ENCODE measurements around the gene PDE4D. TPM values are rescaled to one million over a fixed set of nuclear protein-coding genes. Genes with fewer than 3 reads are reported as not detected.

Gene PDE4D
- total RNA-seq, 1 experiment from 2014 or later = 2.4 TPM

- no TSS peak for BruUV-seq (replicated peaks)
- in situ Hi-C loops (cut with HindIII; ENCODE audit: low pct_unique_long_range_greater_than_20kb, low sequenced_read_pairs) (no loop called here), intact Hi-C loops (cut with micrococcal nuclease; ENCODE audit: unreplicated experiment) (no loop called here)
- H3K4me3 ChIP-seq (ENCODE audit: low read depth in 2 of 2, low read length in 2 of 2) = no peak overlapping the region
- no peaks in the 10 kb centered on the region for H3K4me1 ChIP-seq (ENCODE audit: control insufficient read depth, insufficient read depth, low read length)
- ChIA-PET POLR2A (no interaction called here), CTCF (no interaction called here)
- no peak for TF ChIP-seq SIN3A (IDR thresholded peaks at IDR 0.05; ENCODE audit: borderline replicate concordance, insufficient read depth, low read depth, low read length)
- no peak for TF ChIP-seq CTCF (IDR thresholded peaks at IDR 0.05)
- no peak for TF ChIP-seq REST (IDR thresholded peaks at IDR 0.05; ENCODE audit: insufficient read depth in 1 of 2, low read depth in 2 of 2, low read length in 1 of 2)
- no peak for TF ChIP-seq POLR2AphosphoS5 (IDR thresholded peaks at IDR 0.05; ENCODE audit: low read depth, low read length)
- no peak for TF ChIP-seq TCF7L2 (IDR thresholded peaks at IDR 0.05; ENCODE audit: low read depth, low read length)
- H3K27ac ChIP-seq (ENCODE audit: low read length) = no peak overlapping the region
- H3K27me3 ChIP-seq (ENCODE audit: control insufficient read depth, insufficient read depth, low read length) = no peaks in the 10 kb centered on the region; the same call in 1 of the 2 replicates
- no peaks in the 10 kb centered on the region for H3K36me3 ChIP-seq (ENCODE audit: control insufficient read depth, insufficient read depth, low read length)
- no peaks in the 10 kb centered on the region for H3K9me3 ChIP-seq (ENCODE audit: control insufficient read depth, insufficient read depth, low read depth, low read length)
- DNase-seq (ENCODE audit: low read depth, low spot score) (no peak), ATAC-seq (no peak)
These were observed 795.8 kb downstream of the PDE4D start for GRCh38 chr5:59097712-59098111.

GRCh38 chr5:59097116-59097515, 796.4 kb downstream of the PDE4D start:
- no peaks in the 10 kb centered on the region; the same call in 1 of the 2 replicates for H3K27me3 ChIP-seq (ENCODE audit: control insufficient read depth, insufficient read depth, low read length)
- no peaks in the 10 kb centered on the region for H3K36me3 ChIP-seq (ENCODE audit: control insufficient read depth, insufficient read depth, low read length)
- no peak overlapping the region for H3K4me3 ChIP-seq (ENCODE audit: low read depth in 2 of 2, low read length in 2 of 2)
- H3K9me3 ChIP-seq (ENCODE audit: control insufficient read depth, insufficient read depth, low read depth, low read length) = no peaks in the 10 kb centered on the region
- CTCF ChIA-PET = no interaction called here
- H3K4me1 ChIP-seq (ENCODE audit: control insufficient read depth, insufficient read depth, low read length) = no peaks in the 10 kb centered on the region
- no peak for ATAC-seq
- in situ Hi-C loops (cut with HindIII; ENCODE audit: low pct_unique_long_range_greater_than_20kb, low sequenced_read_pairs) (no loop called here), intact Hi-C loops (cut with micrococcal nuclease; ENCODE audit: unreplicated experiment) (no loop called here)
- BruUV-seq (replicated peaks) = no TSS peak
- POLR2A ChIA-PET = no interaction called here
- no peak for TF ChIP-seq POLR2AphosphoS5 (IDR thresholded peaks at IDR 0.05; ENCODE audit: low read depth, low read length)
- no peak for TF ChIP-seq CTCF (IDR thresholded peaks at IDR 0.05)
- TF ChIP-seq SIN3A (IDR thresholded peaks at IDR 0.05; ENCODE audit: borderline replicate concordance, insufficient read depth, low read depth, low read length) = no peak
- no peak for TF ChIP-seq REST (IDR thresholded peaks at IDR 0.05; ENCODE audit: insufficient read depth in 1 of 2, low read depth in 2 of 2, low read length in 1 of 2)
- TF ChIP-seq TCF7L2 (IDR thresholded peaks at IDR 0.05; ENCODE audit: low read depth, low read length) = no peak
- no peak overlapping the region for H3K27ac ChIP-seq (ENCODE audit: low read length)
- DNase-seq (ENCODE audit: low read depth, low spot score) = no peak
